GM12878 (cell line): ENCODE measurements around the gene ING4. TPM values are rescaled to one million over a fixed set of nuclear protein-coding genes. Genes with fewer than 3 reads are reported as not detected.

Source experiments
- ATAC-seq: fragments of 200-7000 bp; cut with Tn5 transposase; 3 replicates; pipeline ENCODE4 v1.9.1; 2020; ENCODE audit warnings: mild to moderate bottlenecking, moderate library complexity
- BruUV-seq: library from RNA; stranded (reverse); fragments of 400-500 nt; replicated peaks from 2 replicates; lab custom pipeline; 2021; lab: Mats Ljungman, UMichigan
- CTCF ChIA-PET: fragments of 300-600 bp; sonication (Branson Sonifier 250); formaldehyde crosslinking; extraction: SDS; loops from one replicate; lab custom pipeline; 2021; ENCODE audit warnings: inconsistent platforms; lab: Yijun Ruan, JAX
- POLR2A ChIA-PET: fragments of 350-600 bp; formaldehyde crosslinking; extraction: SDS; loops from one replicate; lab custom pipeline; 2021; ENCODE audit warnings: inconsistent platforms; lab: Charles Lee
- RAD21 ChIA-PET: fragments of 300-600 bp; sonication (Branson Sonifier 250); formaldehyde crosslinking; loops from one replicate; lab custom pipeline; 2023; ENCODE audit warnings: antibody characterized with exemption; ENCODE audit not compliant: unreplicated experiment; lab: Charles Lee
- SMC1A ChIA-PET: fragments of 300-600 bp; sonication (Branson Sonifier 250); formaldehyde crosslinking; loops from one replicate; lab custom pipeline; 2023; ENCODE audit not compliant: unreplicated experiment, uncharacterized antibody; lab: Charles Lee
- DNase-seq: peaks from one replicate; pipeline ENCODE4 v3.0.0-alpha.2; 2011; ENCODE audit warnings: low read depth, low spot score
- FAIRE-seq: peaks from 3 replicates; lab custom pipeline; 2011; peaks lifted over from hg19 to GRCh38; lab: Jason Lieb, UNC
- H2AFZ ChIP-seq: 2 replicates; pipeline ENCODE4 v1.6.0; 2011; ENCODE audit warnings: low read depth, low read length, control low read depth; ENCODE audit not compliant: control insufficient read depth
- H3K27ac ChIP-seq: 2 replicates; pipeline ENCODE4 v1.5.1; 2011; ENCODE audit warnings: control low read depth; ENCODE audit not compliant: control insufficient read depth, insufficient read depth
- H3K27me3 ChIP-seq, 2 experiments: replicated peaks in 1 of 2; 2 replicates each; pipeline versions ENCODE4 v1.6.0 to v1.6.1; 2011; ENCODE audit warnings: low read length in 1 of 2; ENCODE audit not compliant: control insufficient read depth in 2 of 2, insufficient read depth in 2 of 2
- H3K36me3 ChIP-seq, 2 experiments: 2 replicates each; pipeline ENCODE4 v1.5.1; 2011; ENCODE audit warnings: low read length in 1 of 2; ENCODE audit not compliant: control insufficient read depth in 2 of 2, insufficient read depth in 2 of 2
- H3K4me1 ChIP-seq: 2 replicates; pipeline ENCODE4 v1.6.1; 2011; ENCODE audit warnings: mild to moderate bottlenecking, low read length, moderate library complexity, mixed read lengths; ENCODE audit not compliant: control insufficient read depth, insufficient read depth
- H3K4me2 ChIP-seq: 2 replicates; pipeline ENCODE4 v1.6.0; 2011; ENCODE audit warnings: control low read depth; ENCODE audit not compliant: control insufficient read depth, insufficient read depth
- H3K4me3 ChIP-seq: fragments of 200-600 bp; sonication (generic); 2 replicates; pipeline ENCODE4 v1.5.1; 2016
- H3K79me2 ChIP-seq: 2 replicates; pipeline ENCODE4 v1.6.0; 2011; ENCODE audit warnings: low read length; ENCODE audit not compliant: control insufficient read depth, insufficient read depth
- H3K9ac ChIP-seq: 2 replicates; pipeline ENCODE4 v1.8.0; 2011; ENCODE audit warnings: low read length, control low read depth, mixed read lengths; ENCODE audit not compliant: control insufficient read depth, insufficient read depth
- H3K9me3 ChIP-seq: replicated peaks from 3 replicates; pipeline ENCODE4 v1.5.1; 2011; ENCODE audit warnings: mild to moderate bottlenecking, low read length; ENCODE audit not compliant: control insufficient read depth, insufficient read depth
- H4K20me1 ChIP-seq: 2 replicates; pipeline ENCODE4 v1.6.0; 2011; ENCODE audit not compliant: control insufficient read depth, insufficient read depth
- ATF7 ChIP-seq: fragments of 450-650 bp; IDR thresholded peaks from 2 replicates; pipeline ENCODE4 v1.6.1; 2016; ENCODE audit warnings: low read depth, mild to moderate bottlenecking
- CREM ChIP-seq: IDR thresholded peaks from 2 replicates; pipeline ENCODE4 v1.6.1; 2014; ENCODE audit warnings: antibody characterized with exemption, low read depth
- NFYA ChIP-seq: IDR thresholded peaks from 2 replicates; pipeline ENCODE4 v1.6.1; 2011; ENCODE audit warnings: low read depth, mild to moderate bottlenecking, low read length, improper control_type of control experiment, borderline replicate concordance
- NR2F1 ChIP-seq: fragments of 450-650 bp; conservative IDR thresholded peaks from 2 replicates; pipeline ENCODE4 v1.6.1; 2017; ENCODE audit warnings: mild to moderate bottlenecking
- PAX5 ChIP-seq: IDR thresholded peaks from 2 replicates; pipeline ENCODE4 v1.6.1; 2011; ENCODE audit warnings: low read depth, low read length, borderline replicate concordance
- PBX3 ChIP-seq: IDR thresholded peaks from 2 replicates; pipeline ENCODE4 v1.6.1; 2011; ENCODE audit warnings: mild to moderate bottlenecking, low read depth, low read length, moderate library complexity; ENCODE audit not compliant: insufficient replicate concordance
- RAD51 ChIP-seq: fragments of 450-650 bp; IDR thresholded peaks from 2 replicates; pipeline ENCODE4 v1.6.1; 2016; ENCODE audit warnings: moderate library complexity, mild to moderate bottlenecking, inconsistent platforms
- SP1 ChIP-seq: IDR thresholded peaks from one replicate; pipeline ENCODE4 v1.6.1; 2011; ENCODE audit warnings: low read depth, low read length
- SPI1 ChIP-seq: IDR thresholded peaks from 2 replicates; pipeline ENCODE4 v1.6.1; 2011; ENCODE audit warnings: low read depth, mild to moderate bottlenecking, low read length, moderate library complexity, borderline replicate concordance; ENCODE audit not compliant: insufficient read depth
- SREBF1 ChIP-seq: IDR thresholded peaks from 2 replicates; pipeline ENCODE4 v1.6.1; 2012; ENCODE audit warnings: mild to moderate bottlenecking, low read length
- STAT3 ChIP-seq: IDR thresholded peaks from 2 replicates; pipeline ENCODE4 v1.6.1; 2011; ENCODE audit warnings: low read depth, low read length, improper control_type of control experiment
- TCF12 ChIP-seq: IDR thresholded peaks from 2 replicates; pipeline ENCODE4 v1.6.1; 2011; ENCODE audit warnings: low read depth, mild to moderate bottlenecking, low read length
- WGBS: methylation state at CpG from one replicate; pipeline ENCODE4 v1.1.6; 2016; ENCODE audit warnings: low lambda C conversion rate; ENCODE audit not compliant: insufficient replicate concordance, insufficient coverage; ENCODE audit errors: missing lambda C conversion rate; 5-methylcytosine and 5-hydroxymethylcytosine counted together
- in situ Hi-C: fragments of 300-500 bp; cut with MboI; formaldehyde crosslinking; loops from 9 replicates; pipeline ENCODE4 v1.14.3; 2018; ENCODE audit warnings: mixed read lengths
- intact Hi-C: fragments of 100-400 bp; cut with micrococcal nuclease; formaldehyde crosslinking; loops from one replicate; pipeline ENCODE4 v1.14.2; 2022; ENCODE audit not compliant: unreplicated experiment
- polyA plus RNA-seq, 11 experiments: library from polyadenylated mRNA; depleted of rRNA in 4 of 11; unstranded in 6 of 11; stranded (reverse) in 5 of 11; fragments of >200 nt; fragmentation: Nextera tagmentation in 4 of 11; fragmentation: Illumina TruSeq in 1 of 11; extraction: Ambion mirVana in 4 of 11; extraction: Trizol in 1 of 11; gene quantifications; 1 replicate in 1 of 11; 2 replicates in 10 of 11; pipeline versions ENCODE4 v1.2.1 to v1.2.3, GENCODE V29; 2011 to 2016; ENCODE audit warnings: inconsistent platforms in 2 of 11, missing spikeins in 2 of 11, low read depth in 1 of 11
- total RNA-seq, 4 experiments: library from RNA; depleted of rRNA in 3 of 4; stranded (reverse); fragments of >200 nt in 3 of 4; fragmentation: Illumina TruSeq in 1 of 4; extraction: Trizol in 1 of 4; gene quantifications; 2 replicates each; pipeline versions ENCODE4 v1.2.1 to v1.2.3, GENCODE V29; 2013 to 2021
- TF ChIP-seq, protein P1 (sequence below): fragments of 450-650 bp; formaldehyde crosslinking; IDR thresholded peaks from 2 replicates; pipeline ENCODE4 v1.4.0; 2022; ENCODE audit warnings: mild to moderate bottlenecking, moderate library complexity

The ING4 gene
- total and polyA plus RNA-seq, 10 of the 15 experiments (the other 5 are each of a cell fraction or from before 2014, with no cell fraction given): 7.2 to 53.9 (median 21.8) TPM

GRCh38 chr12:6635375-6635855 lies 27.5 kb downstream of the ING4 start (continued):
- TF ChIP-seq RAD51: no peak

GRCh38 chr12:6632026-6632983 lies 30.6 kb downstream of the ING4 start:
- Histone ChIP-seq H3K36me3 (no peaks in the 10 kb centered on the region), H3K9me3 (no peaks in the 10 kb centered on the region), H3K27me3 (no peaks in the 10 kb centered on the region), H4K20me1 (no peaks in the 10 kb centered on the region), H3K27ac (peak overlapping the region; percentile 90), H2AFZ (peak overlapping the region; percentile 75), H3K4me1 (peaks cover 52% of the 10 kb centered on the region), H3K79me2 (peaks cover 14% of the 10 kb centered on the region), H3K4me3 (peak overlapping the region; percentile 57), H3K4me2 (peak overlapping the region; percentile 98), H3K9ac (peak overlapping the region; percentile 81)
- in situ Hi-C loops (no loop called here), intact Hi-C loops (loop anchor here (1.0 kb wide), 1 partner anchor 31 kb away; the partner anchor contains the start of gene ING4)
- WGBS: 13% methylated on average over 18 of the region's 21 CpGs
- ATAC-seq: peak; percentile 78
- peak; percentile 81 for DNase-seq
- POLR2A ChIA-PET: interaction anchor here (0.6 to 4.9 kb wide), 20 partner anchors 7 to 259 kb away, joined by 3 to 47 read pairs (median 3); partner anchors contain the start of genes ACRBP, COPS7A, MLF2 and NOP2
- peak; percentile 89 for FAIRE-seq
- CTCF ChIA-PET: interaction anchor here (1.2 to 4.4 kb wide), 14 partner anchors 11 to 167 kb away, joined by 3 to 22 read pairs (median 4); partner anchors contain the start of genes ACRBP, COPS7A and MLF2
- RAD21 ChIA-PET: interaction anchor here (0.8 to 3.4 kb wide), 12 partner anchors 9 to 309 kb away, joined by 3 to 24 read pairs (median 4); partner anchors contain the start of gene MLF2
- SMC1A ChIA-PET: interaction anchor here (0.9 to 4.5 kb wide), 12 partner anchors 9 to 121 kb away, joined by 3 to 23 read pairs (median 4); partner anchors contain the start of genes ACRBP, CHD4, MLF2 and ZNF384
- BruUV-seq: TSS peak; percentile 95
- TF ChIP-seq PAX5 (peak; percentile 84; the same call in 1 of the 2 replicates), ATF7 (no peak), NFYA (no peak), SPI1 (peak; percentile 75; the same call in 1 of the 2 replicates), CREM (peak; percentile 27; the same call in 1 of the 2 replicates), SREBF1 (no peak), STAT3 (no peak), NR2F1 (peak; percentile 72), TCF12 (no peak), SP1 (no peak), PBX3 (no peak)
- TF ChIP-seq, protein P1, sequence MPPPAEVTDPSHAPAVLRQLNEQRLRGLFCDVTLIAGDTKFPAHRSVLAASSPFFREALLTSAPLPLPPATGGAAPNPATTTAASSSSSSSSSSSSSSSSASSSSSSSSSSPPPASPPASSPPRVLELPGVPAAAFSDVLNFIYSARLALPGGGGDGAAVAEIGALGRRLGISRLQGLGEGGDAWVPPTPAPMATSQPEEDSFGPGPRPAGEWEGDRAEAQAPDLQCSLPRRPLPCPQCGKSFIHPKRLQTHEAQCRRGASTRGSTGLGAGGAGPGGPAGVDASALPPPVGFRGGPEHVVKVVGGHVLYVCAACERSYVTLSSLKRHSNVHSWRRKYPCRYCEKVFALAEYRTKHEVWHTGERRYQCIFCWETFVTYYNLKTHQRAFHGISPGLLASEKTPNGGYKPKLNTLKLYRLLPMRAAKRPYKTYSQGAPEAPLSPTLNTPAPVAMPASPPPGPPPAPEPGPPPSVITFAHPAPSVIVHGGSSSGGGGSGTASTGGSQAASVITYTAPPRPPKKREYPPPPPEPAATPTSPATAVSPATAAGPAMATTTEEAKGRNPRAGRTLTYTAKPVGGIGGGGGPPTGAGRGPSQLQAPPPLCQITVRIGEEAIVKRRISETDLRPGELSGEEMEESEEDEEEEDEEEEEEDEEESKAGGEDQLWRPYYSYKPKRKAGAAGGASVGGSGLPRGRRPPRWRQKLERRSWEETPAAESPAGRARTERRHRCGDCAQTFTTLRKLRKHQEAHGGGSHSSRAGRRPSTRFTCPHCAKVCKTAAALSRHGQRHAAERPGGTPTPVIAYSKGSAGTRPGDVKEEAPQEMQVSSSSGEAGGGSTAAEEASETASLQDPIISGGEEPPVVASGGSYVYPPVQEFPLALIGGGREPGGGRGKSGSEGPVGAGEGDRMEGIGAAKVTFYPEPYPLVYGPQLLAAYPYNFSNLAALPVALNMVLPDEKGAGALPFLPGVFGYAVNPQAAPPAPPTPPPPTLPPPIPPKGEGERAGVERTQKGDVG (CRISPR knock-in tag): no peak
